ENCODE measurements around the gene SGCD.

SGCD gene

DNA sequence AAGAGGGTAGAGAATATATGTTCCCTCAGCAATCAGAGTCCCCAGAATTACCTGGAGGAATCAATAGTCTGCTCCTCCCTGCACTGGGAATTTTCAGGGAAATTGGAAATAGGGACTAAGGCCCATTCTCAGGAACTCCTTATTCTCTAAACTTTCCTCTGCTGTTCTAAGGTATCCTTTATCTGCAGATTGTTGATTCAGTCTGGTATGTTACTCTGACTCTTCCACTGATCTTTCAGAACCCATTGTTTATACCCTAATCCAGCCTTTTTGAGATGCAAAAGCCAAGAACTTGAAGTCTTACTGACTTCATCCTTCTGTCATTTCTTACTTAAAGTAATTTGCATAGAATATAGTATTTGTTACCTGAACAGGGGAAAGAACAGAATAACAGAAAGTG lies 379.7 kb downstream of the SGCD start:
- DNase-seq = no peak

DNA sequence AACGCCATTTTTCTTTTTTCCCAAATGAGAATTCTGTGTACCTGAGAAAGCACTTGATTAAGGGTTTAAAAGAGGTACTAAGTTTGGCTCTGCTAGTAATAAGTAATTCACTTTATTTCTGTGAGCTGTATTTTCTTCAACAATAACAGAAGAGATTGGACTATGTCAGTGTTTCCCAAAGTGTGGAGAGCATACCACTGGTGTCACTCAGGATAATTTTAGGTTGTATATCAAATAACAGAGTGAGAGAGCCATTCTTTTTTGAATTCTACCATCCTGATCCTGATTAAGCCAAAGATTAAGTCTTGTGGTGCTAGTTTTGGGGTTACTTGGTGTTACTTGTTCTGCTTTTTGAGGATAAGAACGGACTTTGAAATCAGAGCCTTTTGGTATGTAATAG lies 380.8 kb downstream of the SGCD start:
- no peak for DNase-seq

DNA sequence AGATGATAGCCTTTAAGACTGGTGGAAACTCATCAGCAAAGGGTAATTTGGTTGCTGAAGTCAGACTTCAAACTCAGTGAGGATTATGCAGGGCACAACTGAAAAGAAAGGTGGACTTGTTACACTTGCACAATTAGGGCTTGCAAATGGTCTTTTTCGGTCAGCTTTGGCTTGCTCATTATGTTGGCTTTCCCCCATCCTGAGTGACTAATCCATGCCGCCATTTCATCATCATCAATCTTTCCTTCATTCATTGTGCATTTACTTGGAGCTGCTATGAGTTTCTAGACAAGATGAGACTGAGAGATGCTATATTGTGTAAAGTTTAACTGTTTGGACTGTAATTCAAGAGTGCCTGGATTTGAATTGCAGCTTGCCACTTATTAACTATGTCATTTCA lies 388.3 kb downstream of the SGCD start:
- no peak for DNase-seq

DNA sequence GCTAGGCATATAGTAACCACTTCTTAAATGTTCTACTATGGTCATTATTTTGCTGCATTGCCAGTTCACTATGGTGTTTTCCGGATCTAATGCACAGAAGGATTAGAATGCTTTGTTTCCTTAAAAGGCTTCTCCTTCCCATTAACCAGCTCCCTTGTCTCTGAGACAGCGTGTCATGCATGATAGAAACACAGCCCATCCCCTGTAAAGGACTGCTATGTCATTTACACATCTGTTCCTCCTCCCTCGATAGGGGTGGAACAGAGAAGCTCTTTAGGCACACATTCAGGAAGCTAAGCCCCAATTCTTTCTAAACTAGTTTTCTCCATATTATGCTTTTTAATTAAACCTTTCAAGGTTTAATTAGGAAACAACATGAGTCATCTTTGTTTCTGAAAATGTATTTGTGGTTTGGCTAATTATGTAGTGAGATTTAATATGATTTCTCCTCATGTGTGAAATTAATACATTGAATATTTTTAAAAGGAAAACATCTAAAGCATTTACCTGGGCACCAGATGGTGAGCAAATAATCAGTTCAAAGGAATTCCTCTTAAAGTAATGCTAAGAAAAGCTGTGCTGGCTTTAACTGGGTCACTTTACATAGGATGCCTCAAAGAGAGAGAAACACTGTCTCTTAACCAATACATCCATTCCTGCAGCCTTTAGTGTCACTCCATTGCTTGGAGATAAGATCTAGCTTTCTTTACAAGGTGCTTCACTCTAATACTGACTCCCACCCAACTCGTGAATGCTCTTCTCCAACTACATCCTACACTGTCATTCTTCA lies 389.8 kb downstream of the SGCD start:
- no peak for DNase-seq

DNA sequence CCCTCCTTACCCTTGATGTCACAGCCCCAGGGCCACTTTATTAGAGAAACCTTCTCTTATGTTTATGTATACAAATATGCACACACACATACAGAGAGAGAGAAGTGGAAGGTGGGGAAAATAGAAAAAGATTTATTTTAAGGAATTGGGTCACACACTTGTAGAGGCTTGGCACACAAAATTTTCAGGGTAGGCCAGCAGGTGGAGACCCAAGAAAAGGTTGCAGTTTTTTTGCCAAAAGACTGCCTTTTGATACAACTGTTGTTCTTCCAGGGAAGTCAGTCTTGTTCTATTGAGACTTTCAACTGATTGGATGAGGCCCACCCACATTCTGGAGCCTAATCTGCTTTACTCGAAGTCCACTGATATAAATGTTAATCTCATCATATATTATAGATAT lies 392.0 kb downstream of the SGCD start:
- DNase-seq = no peak

DNA sequence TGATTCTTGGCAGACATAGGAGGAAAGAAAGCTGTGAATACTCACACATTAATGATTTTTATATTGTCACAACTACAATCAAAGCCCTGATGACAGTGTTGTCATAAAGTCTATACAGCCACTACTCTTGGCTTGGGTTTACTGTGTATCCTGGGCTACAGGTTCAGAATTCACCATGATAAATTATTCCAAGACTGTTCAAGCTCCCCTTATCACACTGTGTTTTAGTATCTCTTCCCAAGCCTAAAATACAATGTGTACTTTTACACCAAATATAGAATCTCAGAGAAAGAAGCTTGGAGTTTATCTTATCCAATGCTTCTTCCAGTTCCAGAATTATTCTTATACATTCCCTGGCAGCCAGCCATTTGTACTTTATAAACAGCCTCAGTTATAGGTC lies 395.4 kb downstream of the SGCD start:
- no peak for DNase-seq

DNA sequence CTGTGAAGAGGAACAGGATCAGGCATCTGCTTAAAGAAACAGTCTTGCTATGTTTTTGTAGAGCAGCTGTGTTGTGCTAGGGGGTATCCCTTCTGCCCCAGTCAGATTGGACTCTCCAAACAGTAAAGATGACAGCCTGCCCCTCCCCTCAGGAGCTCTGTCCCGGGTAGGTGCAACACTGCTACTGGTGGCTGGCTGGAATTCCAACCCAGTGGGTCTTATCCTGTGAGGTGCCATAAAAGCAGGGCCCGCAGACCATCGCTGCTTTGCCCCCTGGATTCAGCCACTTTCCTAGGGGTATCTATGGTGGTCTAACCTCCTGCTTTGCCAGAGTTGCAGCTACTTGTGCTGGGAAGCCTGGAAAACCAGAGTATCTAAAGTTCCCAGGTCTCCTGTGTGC lies 408.5 kb downstream of the SGCD start:
- DNase-seq = no peak

DNA sequence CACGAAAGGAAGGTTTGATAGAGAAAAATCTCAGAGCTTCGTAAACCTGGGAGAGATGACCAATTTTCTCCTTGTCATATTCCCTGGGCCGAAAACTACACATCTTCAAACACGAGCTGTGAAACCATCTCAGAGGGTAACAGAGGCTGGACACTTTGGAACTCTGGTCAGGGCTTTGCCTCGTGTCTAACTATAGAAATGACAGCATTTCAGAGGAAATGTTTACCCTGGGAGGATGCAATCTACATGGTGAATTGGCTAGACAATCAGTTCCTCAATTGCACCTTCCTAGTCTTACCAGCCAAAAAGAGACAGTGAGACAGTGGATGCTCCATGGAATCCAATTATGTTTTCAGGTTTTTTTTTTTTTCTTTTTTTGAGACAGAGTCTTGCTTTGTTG lies 414.6 kb downstream of the SGCD start:
- no peak for DNase-seq

DNA sequence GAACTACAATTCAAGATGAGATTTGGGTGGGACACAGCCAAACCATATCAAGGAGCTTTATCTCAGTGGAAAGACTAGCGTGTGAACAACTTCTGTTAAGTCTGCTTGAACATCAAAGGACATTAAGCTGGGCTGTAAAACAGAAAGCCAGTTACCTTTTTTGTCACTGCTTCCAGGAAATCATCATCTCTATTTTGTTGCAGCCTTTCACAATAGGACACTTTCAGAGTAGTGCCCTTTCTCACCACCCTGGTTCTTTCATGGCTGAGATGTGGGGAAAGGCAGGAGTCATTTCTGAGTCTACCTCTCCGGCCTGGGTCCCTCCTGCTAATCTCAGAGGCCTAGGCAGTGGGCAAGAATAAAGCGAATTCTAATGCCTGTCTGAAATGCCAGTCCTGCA lies 426.9 kb downstream of the SGCD start:
- DNase-seq = no peak

DNA sequence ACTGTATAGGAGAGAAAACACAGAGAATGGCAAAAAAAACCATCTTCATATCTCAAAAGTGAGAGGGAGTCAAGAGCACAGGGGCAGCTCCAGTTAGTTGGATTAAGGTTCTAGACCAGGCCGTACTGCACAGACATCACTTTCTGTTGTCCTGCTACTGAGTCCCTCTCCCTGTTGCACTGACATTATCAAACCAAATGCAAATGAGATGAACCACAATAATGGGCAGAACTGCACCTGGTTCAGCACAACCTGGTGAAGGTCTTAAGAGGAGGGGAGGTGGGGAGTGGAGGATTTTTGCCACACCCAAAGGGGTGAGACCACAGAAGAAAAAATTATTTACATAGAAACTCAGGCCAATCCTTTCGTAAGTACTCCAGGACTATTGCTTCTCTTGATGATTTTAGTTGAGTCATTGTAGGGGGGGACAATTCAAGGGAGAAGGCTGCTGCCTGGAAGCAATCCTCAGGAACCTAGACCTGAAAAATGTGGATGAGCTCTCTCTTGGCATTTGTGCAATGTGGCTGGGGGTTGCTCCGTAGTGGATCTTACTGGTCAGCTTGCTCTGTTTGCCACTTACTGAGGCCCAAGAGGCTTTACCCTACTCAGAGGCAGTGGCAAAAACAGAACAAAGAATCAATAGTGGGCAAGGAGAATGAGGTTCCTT lies 428.6 kb downstream of the SGCD start:
- DNase-seq = no peak

DNA sequence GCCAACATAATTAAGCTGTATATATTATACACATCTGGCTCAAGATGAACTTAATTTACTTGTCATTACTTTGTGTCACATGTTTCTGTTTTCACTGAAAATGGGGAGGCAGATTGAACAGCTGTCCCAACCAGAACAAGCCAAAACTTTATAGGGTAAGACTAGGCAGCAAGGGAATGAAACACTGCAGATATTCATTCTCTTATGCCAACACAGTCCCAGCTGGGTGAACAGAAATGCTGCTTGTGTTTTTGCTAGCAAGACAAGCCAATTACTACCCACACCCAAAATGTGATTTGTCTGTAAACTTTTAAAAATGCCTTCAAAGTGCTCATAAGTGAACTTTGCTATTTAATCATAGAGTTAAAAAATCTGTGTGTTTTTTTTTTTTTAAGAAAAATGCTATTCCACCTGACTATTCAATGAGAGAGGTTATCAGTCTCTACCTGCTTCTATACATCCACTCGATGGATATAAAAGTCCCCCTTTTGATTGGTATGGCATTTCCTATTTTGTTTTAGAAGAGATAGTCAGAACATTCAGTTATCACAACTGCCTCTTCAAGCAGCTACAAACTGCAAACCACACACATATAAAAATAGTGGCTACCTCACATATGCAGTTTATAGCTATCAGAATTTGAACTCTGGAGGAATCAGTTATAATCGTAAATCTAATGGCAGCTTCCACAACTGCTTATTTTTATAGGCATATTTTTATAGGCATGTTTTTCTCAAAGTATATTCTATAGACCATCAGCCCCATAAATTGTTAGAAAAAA lies 431.2 kb downstream of the SGCD start:
- no peak for DNase-seq

DNA sequence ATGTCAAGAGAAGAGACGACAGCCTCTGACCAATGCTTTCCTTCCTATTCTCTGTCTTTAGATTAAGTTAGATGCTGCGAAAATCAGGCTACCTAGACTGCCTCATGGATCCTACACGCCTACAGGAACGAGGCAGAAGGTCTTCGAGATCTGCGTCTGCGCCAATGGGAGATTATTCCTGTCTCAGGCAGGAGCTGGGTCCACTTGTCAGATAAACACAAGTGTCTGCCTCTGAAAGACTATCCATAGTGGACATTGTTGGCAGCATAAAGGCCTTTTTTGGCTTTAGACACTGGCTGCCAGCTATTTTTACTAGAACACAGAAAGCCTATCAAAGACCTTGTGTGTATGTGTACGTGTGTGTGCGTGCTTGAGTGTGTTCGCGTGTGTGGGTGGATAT lies 432.2 kb downstream of the SGCD start:
- DNase-seq = no peak

DNA sequence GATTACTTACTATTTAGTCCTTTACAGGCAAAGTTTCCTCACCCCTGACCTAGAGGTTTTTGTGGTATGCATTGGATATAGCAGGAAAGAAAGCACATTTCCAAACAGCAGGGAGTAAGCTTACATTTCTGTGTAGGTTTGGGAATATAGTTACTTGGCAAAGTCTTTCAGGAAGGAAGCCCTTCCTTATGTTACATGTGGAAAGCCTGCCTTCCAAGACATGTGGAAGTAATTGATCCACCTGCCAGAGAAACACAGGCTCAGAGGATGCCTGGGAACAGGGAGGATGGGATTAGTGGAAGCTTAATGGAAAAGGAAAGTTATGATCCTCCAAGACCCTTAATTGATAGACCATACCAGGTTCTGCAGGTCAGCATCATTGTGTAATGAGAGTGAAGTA lies 435.8 kb downstream of the SGCD start:
- no peak for DNase-seq

DNA sequence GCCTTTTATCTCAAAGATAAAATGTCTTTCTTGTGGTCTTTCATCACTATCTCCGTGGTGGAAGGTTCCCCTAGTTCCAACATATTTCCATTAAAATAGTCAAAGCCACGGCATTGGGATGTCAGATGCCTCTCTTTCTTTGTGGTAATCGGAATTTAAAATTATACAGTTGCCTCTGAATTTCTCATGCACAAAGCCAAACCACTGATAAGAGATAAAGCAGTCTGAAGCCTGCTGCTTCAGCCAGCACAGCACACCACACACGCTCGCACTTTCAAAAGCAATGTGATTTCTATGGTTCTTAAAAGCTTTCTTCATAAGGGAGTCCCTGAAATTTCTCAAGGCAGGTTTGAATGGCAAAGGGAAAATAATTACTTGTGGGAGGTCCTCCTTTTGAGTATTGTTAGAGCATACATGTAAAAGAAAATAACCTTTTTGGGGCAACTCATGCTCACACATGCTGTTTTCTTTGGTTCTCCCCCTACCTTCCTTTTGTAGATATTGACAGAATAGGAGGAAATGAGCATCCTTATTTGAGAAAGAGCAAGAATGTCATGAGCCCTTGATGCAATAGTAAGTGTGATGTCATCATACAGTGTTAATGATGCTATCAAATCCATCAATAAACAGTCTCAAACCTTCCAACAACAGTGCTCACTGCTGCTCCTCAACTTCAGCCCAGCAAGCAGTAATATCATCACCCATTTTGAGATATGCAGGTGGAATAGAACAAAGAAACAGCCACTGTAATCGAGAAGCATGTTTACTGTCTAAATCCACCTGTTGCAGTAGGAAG lies 437.4 kb downstream of the SGCD start:
- no peak for DNase-seq

DNA sequence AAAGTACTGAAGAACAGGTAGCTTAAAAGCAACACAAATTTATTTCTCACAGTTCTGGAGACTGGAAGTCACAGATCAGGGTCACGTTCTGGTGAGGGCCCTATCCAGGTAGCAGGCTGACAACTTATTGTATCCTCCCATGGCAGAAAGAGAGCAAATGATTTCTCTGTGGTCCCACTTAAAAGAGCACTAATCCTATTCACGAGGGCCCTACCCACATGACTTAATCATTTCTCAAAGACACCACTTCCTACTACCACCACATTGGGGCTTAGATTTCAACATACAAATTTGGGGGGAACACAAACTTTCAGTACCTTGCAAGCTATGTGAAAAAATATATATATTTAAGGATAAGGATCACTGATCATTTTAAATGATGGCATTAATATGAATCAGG lies 447.3 kb downstream of the SGCD start:
- DNase-seq = no peak

DNA sequence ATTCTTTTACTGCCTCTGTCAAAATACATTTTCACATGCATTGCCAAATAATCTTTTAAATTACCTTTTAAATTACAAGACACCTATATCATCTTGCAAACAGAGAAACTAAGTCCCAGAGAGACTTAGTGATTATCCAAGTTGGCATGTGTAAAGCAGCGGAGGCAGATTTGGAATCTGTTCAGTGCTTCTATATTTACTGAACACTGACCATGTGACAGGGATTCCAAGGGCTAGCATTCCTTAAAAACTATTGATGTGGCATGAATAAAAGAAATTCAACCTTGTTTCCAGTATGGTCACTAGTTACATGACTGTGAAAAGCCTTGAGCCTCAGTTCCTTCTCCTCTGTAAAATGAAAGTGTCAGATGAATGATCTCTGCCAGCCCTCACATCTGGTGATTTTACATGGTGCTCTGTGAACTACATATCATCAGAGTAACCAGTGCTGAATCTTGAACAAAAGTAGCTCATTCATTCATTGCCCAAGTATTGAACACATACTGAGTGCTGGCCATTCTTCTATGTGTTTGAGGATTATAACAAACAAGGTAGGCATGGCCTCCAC lies 451.3 kb downstream of the SGCD start:
- DNase-seq = no peak

DNA sequence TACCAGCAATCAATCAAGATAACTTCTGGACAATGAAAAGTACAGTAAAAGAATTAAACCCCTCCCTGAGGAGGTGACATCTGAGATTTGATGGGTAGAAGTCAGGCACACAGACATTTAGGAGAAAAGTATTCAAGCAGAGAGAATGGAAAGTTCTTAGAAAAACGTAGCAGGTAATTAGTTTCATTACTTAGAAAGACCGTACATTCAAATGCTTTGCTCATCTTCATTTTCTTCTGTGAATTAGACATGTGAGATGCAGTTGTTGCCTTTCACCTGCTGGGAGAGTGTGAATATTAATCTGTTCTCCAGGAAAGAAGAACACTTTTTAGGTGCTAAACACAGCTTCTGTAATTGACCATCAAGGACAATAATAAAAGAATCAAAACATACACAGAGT lies 451.8 kb downstream of the SGCD start:
- DNase-seq = no peak

DNA sequence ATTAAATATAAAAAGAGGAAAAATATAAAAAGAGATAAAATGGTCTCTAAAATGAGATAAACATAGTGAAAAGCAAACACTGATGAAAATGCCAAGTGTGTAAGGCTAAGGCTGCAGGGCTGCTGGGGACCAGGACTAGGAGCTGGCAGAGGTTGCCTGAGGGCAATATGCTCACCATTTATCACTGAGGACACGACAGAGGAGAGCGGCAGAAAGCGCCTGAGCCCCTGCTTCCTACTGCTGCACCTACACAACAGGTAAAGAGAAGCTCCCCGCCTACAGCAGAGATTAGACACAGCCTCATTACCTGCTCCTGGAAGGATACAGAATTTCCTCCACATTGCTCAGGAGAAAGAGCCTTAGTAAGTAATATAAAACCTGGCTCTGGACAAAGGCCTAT lies 452.5 kb downstream of the SGCD start:
- DNase-seq = no peak

DNA sequence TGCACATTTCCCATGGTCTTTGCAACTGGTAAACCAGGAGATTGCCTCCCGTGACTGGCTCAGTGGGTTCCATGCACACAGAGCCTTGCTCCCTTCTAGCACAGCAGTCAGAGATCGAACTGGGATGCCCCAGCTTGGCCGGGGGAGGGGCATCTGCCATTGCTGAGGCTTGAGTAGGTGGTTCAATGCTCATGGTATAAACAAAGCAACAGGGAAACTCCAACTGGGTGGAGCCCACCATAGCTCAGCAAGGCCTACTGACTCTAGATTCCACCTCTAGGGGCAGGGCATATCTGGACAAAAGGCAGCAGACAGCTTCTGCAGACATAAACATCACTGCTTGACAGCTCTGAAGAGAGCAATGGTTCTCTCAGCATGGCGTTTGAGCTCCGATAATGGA lies 456.1 kb downstream of the SGCD start:
- no peak for DNase-seq

DNA sequence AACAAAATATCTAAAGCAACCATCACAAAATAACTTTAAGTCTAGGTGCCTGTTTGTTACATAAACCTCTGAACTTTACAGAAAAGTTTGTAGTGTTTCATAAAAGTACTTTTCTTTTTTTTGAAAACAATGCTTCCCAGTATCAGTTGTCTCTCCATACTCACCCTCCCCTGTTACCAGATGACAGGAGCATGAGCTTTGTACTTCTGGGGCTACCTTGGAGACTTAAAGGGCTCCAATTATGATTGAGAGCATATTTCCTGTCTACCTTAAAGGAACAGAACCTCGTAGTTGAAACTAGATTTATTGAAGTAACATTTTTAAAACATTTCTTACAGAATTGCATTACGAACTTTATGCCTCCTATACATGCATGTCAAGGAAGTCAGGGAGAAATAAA lies 467.7 kb downstream of the SGCD start:
- no peak for DNase-seq

DNA sequence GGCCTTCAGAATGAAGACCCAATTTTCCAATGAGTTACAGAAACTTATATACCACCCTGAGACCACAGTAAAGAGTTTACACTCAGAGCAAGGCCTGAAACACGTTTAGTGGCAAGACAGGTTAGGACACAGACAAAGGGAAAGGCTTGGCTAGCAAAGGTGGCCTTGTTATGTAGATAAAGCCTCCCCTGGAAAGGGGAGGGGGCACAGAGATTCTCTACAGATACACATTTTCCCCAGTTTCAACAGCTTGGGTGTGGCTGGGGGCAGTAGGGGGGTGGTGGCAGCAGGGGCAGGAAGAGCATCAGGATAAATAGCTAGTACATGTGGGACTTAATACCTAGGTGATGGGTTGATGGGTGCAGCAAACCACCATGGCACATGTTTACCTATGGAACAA lies 471.2 kb downstream of the SGCD start:
- no peak for DNase-seq

DNA sequence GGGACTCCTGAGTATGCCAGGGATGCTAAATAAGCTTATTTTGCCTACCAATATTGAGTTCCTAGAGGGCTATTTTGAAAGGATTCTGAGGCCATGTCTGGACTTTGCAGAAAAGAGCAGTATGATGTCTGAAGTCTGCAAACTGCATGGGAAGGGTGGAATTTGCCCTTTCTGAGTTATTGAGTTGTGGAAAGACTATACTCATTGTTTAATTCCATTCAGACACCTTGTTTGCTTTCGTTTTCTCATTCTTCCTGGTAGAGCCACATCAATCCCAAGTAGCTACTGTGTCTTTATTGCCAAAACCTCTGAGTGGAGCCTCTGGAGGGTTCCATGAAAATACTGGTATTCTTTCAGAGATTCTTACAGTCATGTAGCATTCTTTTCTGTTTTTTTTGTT lies 472.2 kb downstream of the SGCD start:
- no peak for DNase-seq

DNA sequence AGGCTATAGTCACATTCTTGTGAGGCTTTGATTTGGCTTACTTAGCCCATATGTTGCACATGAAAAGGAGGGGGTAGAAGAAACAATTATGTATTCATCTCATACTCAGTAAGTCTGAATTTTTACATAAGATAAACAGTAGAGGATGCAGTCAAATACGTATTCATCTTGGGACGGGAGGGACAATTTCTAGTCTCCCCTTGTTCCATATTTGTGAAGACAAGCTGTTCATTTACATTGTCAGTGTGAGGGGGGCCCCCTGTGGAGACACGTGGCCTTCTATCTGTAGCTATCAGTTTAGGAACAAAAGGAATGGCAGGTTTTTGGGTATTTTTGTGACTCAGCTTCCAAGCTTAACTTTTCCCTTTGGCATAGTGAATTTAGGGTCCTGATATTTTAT lies 474.0 kb downstream of the SGCD start:
- no peak for DNase-seq
